RPMI8226 (cell line): Measurements from ENCODE around the gene MCOLN1.

Experiments used
- DNase-seq: peaks from one replicate; pipeline ENCODE4 v3.0.0-alpha.2; 2015

The MCOLN1 gene

GRCh38 chr19:7578127-7578526 is 55.7 kb downstream of the MCOLN1 start:
- peak; percentile 71 for DNase-seq

- no peak for DNase-seq
Observed at GRCh38 chr19:7579182-7579581, 56.8 kb downstream of the MCOLN1 start.

- DNase-seq, result peak; percentile 47
Observed at GRCh38 chr19:7582446-7582845, 60.0 kb downstream of the MCOLN1 start.
